Measurements from ENCODE around the gene INSL3. TPM values are rescaled to one million over a fixed set of nuclear protein-coding genes. Genes with fewer than 3 reads are reported as not detected.

The INSL3 gene
- total and polyA plus RNA-seq, 2 donors (not counting 3 experiments of a cell fraction or from before 2014, with no cell fraction given), result not detected

DNA sequence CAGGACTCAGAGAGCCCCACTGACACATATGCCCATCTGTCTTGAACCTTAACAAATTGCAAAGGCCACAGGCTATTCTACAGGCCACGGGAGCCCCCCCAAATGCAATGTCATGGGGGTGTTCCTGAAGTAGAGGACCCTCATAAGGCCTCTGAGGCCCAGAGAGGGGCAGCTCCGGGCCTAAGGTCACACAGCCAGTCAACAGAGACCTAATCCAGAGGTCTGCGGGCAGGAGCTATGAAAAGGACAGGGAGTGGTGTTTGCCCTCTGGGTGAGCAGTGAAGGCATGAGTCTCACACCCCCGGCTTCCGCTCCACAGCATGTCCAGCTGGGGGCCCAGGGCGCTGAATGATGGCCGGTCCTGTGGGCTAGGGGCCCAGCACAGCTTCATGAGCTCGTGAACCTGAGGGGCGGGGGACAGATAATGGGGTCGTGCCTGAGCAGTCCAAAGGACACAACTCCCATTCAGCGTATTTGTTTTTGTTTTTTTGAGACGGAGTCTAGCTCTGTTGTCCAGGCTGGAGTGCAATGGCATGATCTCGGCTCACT is 5.3 kb upstream of the INSL3 start:
- BruUV-seq (replicated peaks), result no TSS peak
- FAIRE-seq, result no peak
- intact Hi-C loops (cut with micrococcal nuclease), result no loop called here
- H3K79me2 ChIP-seq (ENCODE audit: control insufficient read depth, insufficient read depth, low read length), result no peaks in the 10 kb centered on the region
- no peaks in the 10 kb centered on the region for H3K36me3 ChIP-seq (ENCODE audit: control insufficient read depth in 2 of 2, extremely low read depth in 1 of 2, insufficient read depth in 2 of 2, low read length in 2 of 2)
- TF ChIP-seq, protein P1, sequence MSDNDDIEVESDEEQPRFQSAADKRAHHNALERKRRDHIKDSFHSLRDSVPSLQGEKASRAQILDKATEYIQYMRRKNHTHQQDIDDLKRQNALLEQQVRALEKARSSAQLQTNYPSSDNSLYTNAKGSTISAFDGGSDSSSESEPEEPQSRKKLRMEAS (IDR thresholded peaks at IDR 0.05; ENCODE audit: insufficient read depth, insufficient read length), result no peak
- TF ChIP-seq JUN (IDR thresholded peaks at IDR 0.05; ENCODE audit: borderline replicate concordance, insufficient read depth, insufficient read length, low read depth) (no peak), POLR2A (IDR thresholded peaks at IDR 0.05; ENCODE audit: low read depth, low read length) (no peak), MYC (IDR thresholded peaks at IDR 0.05; ENCODE audit: low read depth, low read length) (no peak), FOS (IDR thresholded peaks at IDR 0.05; ENCODE audit: borderline replicate concordance, insufficient read depth, low read length) (no peak), EZH2 (IDR thresholded peaks at IDR 0.05; ENCODE audit: borderline replicate concordance, low read depth, low read length, severe bottlenecking) (no peak), GATA2 (IDR thresholded peaks at IDR 0.05; ENCODE audit: insufficient read depth, insufficient read length, low read depth, low read length) (no peak)
- no peaks in the 10 kb centered on the region for H3K9me1 ChIP-seq (replicated peaks; ENCODE audit: control insufficient read depth, extremely low read depth, insufficient read depth, low read length)
- H3K9me3 ChIP-seq (replicated peaks; ENCODE audit: control insufficient read depth, insufficient read depth, low read length), result no peaks in the 10 kb centered on the region
- H3K4me1 ChIP-seq (ENCODE audit: control insufficient read depth, extremely low read depth, insufficient read depth, low read length), result peaks cover 10% of the 10 kb centered on the region
- no peaks in the 10 kb centered on the region for H4K20me1 ChIP-seq (replicated peaks; ENCODE audit: control insufficient read depth, extremely low read depth, insufficient read depth, low read length)
- dilution Hi-C loops (cut with MboI; ENCODE audit: extremely low pct_ligation_motif_present, low sequenced_read_pairs), result no loop called here
- no peak overlapping the region for H3K4me2 ChIP-seq (ENCODE audit: insufficient read depth, low read length)
- no peak overlapping the region for H2AFZ ChIP-seq (ENCODE audit: low read depth, low read length)
- H3K9ac ChIP-seq (replicated peaks; ENCODE audit: extremely low read depth, insufficient read depth, low read length), result no peak overlapping the region
- DNase-seq (ENCODE audit: low read depth, low spot score), result no peak
- ChIA-PET CTCF (interaction anchor here (2.2 kb wide), 1 partner anchor 28 kb away, joined by 5 read pairs; no protein-coding TSS in a partner anchor), POLR2A (no interaction called here)
- H3K27me3 ChIP-seq (ENCODE audit: control insufficient read depth in 2 of 2, insufficient read depth in 2 of 2, low read length in 2 of 2), result peaks cover 0 to 3% of the 10 kb centered on the region in 2 experiments
- no peak overlapping the region for H3K4me3 ChIP-seq (replicated peaks in 1 of 3; ENCODE audit: insufficient read depth in 1 of 3, low read depth in 1 of 3, low read length in 3 of 3)
- no peak overlapping the region for H3K27ac ChIP-seq (ENCODE audit: insufficient read depth, low read depth, low read length)

DNA sequence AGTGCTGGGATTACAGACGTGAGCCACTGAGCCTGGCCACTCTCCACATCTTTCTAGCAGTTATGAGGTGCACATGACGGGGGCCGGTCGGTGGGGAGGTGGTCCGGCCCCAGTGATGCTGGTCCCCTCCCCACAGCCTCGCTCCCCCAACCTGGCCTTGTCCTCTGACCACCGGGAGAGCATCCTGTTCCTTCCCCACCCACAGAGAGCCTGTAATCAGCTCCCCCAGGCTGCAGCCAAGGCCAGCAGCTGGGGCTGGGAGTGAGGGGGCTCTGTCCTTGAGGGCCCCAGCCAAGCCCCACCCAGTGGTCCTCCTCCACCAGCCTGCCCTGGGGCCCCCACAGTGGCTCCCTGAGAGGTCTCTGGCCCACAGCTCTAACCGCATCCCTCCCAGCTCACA is 3.0 kb upstream of the INSL3 start:
- TF ChIP-seq, protein P2, sequence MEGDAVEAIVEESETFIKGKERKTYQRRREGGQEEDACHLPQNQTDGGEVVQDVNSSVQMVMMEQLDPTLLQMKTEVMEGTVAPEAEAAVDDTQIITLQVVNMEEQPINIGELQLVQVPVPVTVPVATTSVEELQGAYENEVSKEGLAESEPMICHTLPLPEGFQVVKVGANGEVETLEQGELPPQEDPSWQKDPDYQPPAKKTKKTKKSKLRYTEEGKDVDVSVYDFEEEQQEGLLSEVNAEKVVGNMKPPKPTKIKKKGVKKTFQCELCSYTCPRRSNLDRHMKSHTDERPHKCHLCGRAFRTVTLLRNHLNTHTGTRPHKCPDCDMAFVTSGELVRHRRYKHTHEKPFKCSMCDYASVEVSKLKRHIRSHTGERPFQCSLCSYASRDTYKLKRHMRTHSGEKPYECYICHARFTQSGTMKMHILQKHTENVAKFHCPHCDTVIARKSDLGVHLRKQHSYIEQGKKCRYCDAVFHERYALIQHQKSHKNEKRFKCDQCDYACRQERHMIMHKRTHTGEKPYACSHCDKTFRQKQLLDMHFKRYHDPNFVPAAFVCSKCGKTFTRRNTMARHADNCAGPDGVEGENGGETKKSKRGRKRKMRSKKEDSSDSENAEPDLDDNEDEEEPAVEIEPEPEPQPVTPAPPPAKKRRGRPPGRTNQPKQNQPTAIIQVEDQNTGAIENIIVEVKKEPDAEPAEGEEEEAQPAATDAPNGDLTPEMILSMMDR (IDR thresholded peaks at IDR 0.05; ENCODE audit: extremely low read depth in 1 of 2, insufficient read depth in 1 of 2, low read depth in 1 of 2, low read length in 2 of 2), result no peak
- TF ChIP-seq EZH2 (IDR thresholded peaks at IDR 0.05; ENCODE audit: borderline replicate concordance, low read depth, low read length, severe bottlenecking), result no peak
- TF ChIP-seq POLR2AphosphoS5 (IDR thresholded peaks at IDR 0.05; ENCODE audit: insufficient read depth, low read depth, low read length), result no peak
- TF ChIP-seq JUN (IDR thresholded peaks at IDR 0.05; ENCODE audit: borderline replicate concordance, insufficient read depth, insufficient read length, low read depth), result no peak
- TF ChIP-seq POLR2A (IDR thresholded peaks at IDR 0.05; ENCODE audit: low read depth, low read length), result no peak
- TF ChIP-seq FOS (IDR thresholded peaks at IDR 0.05; ENCODE audit: borderline replicate concordance, insufficient read depth, low read length), result no peak
- no peak for TF ChIP-seq GATA2 (IDR thresholded peaks at IDR 0.05; ENCODE audit: insufficient read depth, insufficient read length, low read depth, low read length)
- TF ChIP-seq, protein P1 (IDR thresholded peaks at IDR 0.05; ENCODE audit: insufficient read depth, insufficient read length), result no peak
- TF ChIP-seq MYC (IDR thresholded peaks at IDR 0.05; ENCODE audit: low read depth, low read length), result no peak
- dilution Hi-C loops (cut with MboI; ENCODE audit: extremely low pct_ligation_motif_present, low sequenced_read_pairs), result no loop called here
- BruUV-seq (replicated peaks), result no TSS peak

More for the DNA sequence above, 3.0 kb upstream of the INSL3 start:
- no peak for DNase-seq (ENCODE audit: low read depth, low spot score)
- H2AFZ ChIP-seq (ENCODE audit: low read depth, low read length), result no peak overlapping the region
- no peaks in the 10 kb centered on the region for H3K27me3 ChIP-seq (ENCODE audit: control insufficient read depth in 2 of 2, insufficient read depth in 2 of 2, low read length in 2 of 2)
- H3K27ac ChIP-seq (ENCODE audit: insufficient read depth, low read depth, low read length), result no peak overlapping the region
- intact Hi-C loops (cut with micrococcal nuclease), result no loop called here
- ChIA-PET POLR2A (no interaction called here), CTCF (interaction anchor here (0.8 to 1.7 kb wide), 2 partner anchors 20 to 31 kb away, joined by 4 to 5 read pairs; no protein-coding TSS in a partner anchor)
- H3K79me2 ChIP-seq (ENCODE audit: control insufficient read depth, insufficient read depth, low read length), result no peaks in the 10 kb centered on the region
- FAIRE-seq, result no peak
- no peak overlapping the region for H3K4me2 ChIP-seq (ENCODE audit: insufficient read depth, low read length)
- H4K20me1 ChIP-seq (replicated peaks; ENCODE audit: control insufficient read depth, extremely low read depth, insufficient read depth, low read length), result no peaks in the 10 kb centered on the region
- H3K9ac ChIP-seq (replicated peaks; ENCODE audit: extremely low read depth, insufficient read depth, low read length), result no peak overlapping the region
- H3K9me3 ChIP-seq (replicated peaks; ENCODE audit: control insufficient read depth, insufficient read depth, low read length), result no peaks in the 10 kb centered on the region
- no peaks in the 10 kb centered on the region for H3K9me1 ChIP-seq (replicated peaks; ENCODE audit: control insufficient read depth, extremely low read depth, insufficient read depth, low read length)
- H3K36me3 ChIP-seq (ENCODE audit: control insufficient read depth in 2 of 2, extremely low read depth in 1 of 2, insufficient read depth in 2 of 2, low read length in 2 of 2), result no peaks in the 10 kb centered on the region
- H3K4me3 ChIP-seq (replicated peaks in 1 of 3; ENCODE audit: insufficient read depth in 1 of 3, low read depth in 1 of 3, low read length in 3 of 3), result no peak overlapping the region
- peaks cover 3% of the 10 kb centered on the region for H3K4me1 ChIP-seq (ENCODE audit: control insufficient read depth, extremely low read depth, insufficient read depth, low read length)
